ENCODE data around the gene CCDC85C. TPM values are rescaled to one million over a fixed set of nuclear protein-coding genes. Genes with fewer than 3 reads are reported as not detected.

CCDC85C gene
- total and polyA plus RNA-seq, 2 experiments from 2014 or later: 4.5 to 24.9 TPM

GRCh38 chr14:99560922-99561683 lies 42.9 kb downstream of the CCDC85C start:
- no peak for ATAC-seq

More at GRCh38 chr14:99560922-99561683, 42.9 kb downstream of the CCDC85C start:
- Mint-ChIP-seq H3K27me3 (ENCODE audit: insufficient read depth, low read depth, poor library complexity) (peaks cover 17% of the 10 kb centered on the region), H3K4me3 (no peak overlapping the region), H3K9me3 (peaks cover 5% of the 10 kb centered on the region; the same call in 1 of the 3 replicates), H3K4me1 (peaks cover 52% of the 10 kb centered on the region), H3K27ac (no peak overlapping the region), H3K36me3 (ENCODE audit: low read depth) (peaks cover 8% of the 10 kb centered on the region; the same call in 2 of the 3 replicates)
- Histone ChIP-seq H3K9me2 (ENCODE audit: insufficient read depth) (no peaks in the 10 kb centered on the region), H3K27ac (ENCODE audit: low read depth) (no peak overlapping the region), H2AFZ (no peak overlapping the region), H3F3A (replicated peaks; ENCODE audit: low read depth) (0 out of 2 replicates have a peak, but pooled peaks cover 5% of the 10 kb centered on the region), H3K36me3 (ENCODE audit: insufficient read depth) (no peaks in the 10 kb centered on the region), H3K4me2 (no peak overlapping the region), H3K4me1 (ENCODE audit: insufficient read depth) (peaks cover 11% of the 10 kb centered on the region), H3K4me3 (no peak overlapping the region), H4K20me1 (replicated peaks; ENCODE audit: insufficient read depth) (peaks cover 9% of the 10 kb centered on the region; the same call in 1 of the 2 replicates), H3K79me2 (replicated peaks; ENCODE audit: insufficient read depth) (peaks cover 59% of the 10 kb centered on the region), H3K27me3 (ENCODE audit: insufficient read depth) (no peaks in the 10 kb centered on the region)
- no peak for TF ChIP-seq EZH2phosphoT487 (IDR thresholded peaks at IDR 0.05; ENCODE audit: unreplicated experiment)
- TF ChIP-seq, protein P1, sequence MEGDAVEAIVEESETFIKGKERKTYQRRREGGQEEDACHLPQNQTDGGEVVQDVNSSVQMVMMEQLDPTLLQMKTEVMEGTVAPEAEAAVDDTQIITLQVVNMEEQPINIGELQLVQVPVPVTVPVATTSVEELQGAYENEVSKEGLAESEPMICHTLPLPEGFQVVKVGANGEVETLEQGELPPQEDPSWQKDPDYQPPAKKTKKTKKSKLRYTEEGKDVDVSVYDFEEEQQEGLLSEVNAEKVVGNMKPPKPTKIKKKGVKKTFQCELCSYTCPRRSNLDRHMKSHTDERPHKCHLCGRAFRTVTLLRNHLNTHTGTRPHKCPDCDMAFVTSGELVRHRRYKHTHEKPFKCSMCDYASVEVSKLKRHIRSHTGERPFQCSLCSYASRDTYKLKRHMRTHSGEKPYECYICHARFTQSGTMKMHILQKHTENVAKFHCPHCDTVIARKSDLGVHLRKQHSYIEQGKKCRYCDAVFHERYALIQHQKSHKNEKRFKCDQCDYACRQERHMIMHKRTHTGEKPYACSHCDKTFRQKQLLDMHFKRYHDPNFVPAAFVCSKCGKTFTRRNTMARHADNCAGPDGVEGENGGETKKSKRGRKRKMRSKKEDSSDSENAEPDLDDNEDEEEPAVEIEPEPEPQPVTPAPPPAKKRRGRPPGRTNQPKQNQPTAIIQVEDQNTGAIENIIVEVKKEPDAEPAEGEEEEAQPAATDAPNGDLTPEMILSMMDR (conservative IDR thresholded peaks at IDR 0.05; ENCODE audit: low read depth in 2 of 2): no peak
- TF ChIP-seq NANOG (IDR thresholded peaks at IDR 0.05; ENCODE audit: borderline replicate concordance): no peak
- no peak for TF ChIP-seq REST (IDR thresholded peaks at IDR 0.05; ENCODE audit: unreplicated experiment)
- no peak for TF ChIP-seq JUNB (IDR thresholded peaks at IDR 0.05; ENCODE audit: unreplicated experiment)
- no peak for TF ChIP-seq POLR2AphosphoS5 (IDR thresholded peaks at IDR 0.05; ENCODE audit: low read depth)
- TF ChIP-seq ZNF331 (CRISPR knock-in tag; IDR thresholded peaks at IDR 0.05; ENCODE audit: low read depth): no peak
- TF ChIP-seq CREB1 (CRISPR knock-in tag; IDR thresholded peaks at IDR 0.05; ENCODE audit: low read depth): no peak
- no peak for TF ChIP-seq ETS1 (IDR thresholded peaks at IDR 0.05)
- TF ChIP-seq ZNF114 (CRISPR knock-in tag; IDR thresholded peaks at IDR 0.05): no peak
- TF ChIP-seq EZH2 (IDR thresholded peaks at IDR 0.05; ENCODE audit: low read depth, unreplicated experiment): no peak
- TF ChIP-seq, protein P2, sequence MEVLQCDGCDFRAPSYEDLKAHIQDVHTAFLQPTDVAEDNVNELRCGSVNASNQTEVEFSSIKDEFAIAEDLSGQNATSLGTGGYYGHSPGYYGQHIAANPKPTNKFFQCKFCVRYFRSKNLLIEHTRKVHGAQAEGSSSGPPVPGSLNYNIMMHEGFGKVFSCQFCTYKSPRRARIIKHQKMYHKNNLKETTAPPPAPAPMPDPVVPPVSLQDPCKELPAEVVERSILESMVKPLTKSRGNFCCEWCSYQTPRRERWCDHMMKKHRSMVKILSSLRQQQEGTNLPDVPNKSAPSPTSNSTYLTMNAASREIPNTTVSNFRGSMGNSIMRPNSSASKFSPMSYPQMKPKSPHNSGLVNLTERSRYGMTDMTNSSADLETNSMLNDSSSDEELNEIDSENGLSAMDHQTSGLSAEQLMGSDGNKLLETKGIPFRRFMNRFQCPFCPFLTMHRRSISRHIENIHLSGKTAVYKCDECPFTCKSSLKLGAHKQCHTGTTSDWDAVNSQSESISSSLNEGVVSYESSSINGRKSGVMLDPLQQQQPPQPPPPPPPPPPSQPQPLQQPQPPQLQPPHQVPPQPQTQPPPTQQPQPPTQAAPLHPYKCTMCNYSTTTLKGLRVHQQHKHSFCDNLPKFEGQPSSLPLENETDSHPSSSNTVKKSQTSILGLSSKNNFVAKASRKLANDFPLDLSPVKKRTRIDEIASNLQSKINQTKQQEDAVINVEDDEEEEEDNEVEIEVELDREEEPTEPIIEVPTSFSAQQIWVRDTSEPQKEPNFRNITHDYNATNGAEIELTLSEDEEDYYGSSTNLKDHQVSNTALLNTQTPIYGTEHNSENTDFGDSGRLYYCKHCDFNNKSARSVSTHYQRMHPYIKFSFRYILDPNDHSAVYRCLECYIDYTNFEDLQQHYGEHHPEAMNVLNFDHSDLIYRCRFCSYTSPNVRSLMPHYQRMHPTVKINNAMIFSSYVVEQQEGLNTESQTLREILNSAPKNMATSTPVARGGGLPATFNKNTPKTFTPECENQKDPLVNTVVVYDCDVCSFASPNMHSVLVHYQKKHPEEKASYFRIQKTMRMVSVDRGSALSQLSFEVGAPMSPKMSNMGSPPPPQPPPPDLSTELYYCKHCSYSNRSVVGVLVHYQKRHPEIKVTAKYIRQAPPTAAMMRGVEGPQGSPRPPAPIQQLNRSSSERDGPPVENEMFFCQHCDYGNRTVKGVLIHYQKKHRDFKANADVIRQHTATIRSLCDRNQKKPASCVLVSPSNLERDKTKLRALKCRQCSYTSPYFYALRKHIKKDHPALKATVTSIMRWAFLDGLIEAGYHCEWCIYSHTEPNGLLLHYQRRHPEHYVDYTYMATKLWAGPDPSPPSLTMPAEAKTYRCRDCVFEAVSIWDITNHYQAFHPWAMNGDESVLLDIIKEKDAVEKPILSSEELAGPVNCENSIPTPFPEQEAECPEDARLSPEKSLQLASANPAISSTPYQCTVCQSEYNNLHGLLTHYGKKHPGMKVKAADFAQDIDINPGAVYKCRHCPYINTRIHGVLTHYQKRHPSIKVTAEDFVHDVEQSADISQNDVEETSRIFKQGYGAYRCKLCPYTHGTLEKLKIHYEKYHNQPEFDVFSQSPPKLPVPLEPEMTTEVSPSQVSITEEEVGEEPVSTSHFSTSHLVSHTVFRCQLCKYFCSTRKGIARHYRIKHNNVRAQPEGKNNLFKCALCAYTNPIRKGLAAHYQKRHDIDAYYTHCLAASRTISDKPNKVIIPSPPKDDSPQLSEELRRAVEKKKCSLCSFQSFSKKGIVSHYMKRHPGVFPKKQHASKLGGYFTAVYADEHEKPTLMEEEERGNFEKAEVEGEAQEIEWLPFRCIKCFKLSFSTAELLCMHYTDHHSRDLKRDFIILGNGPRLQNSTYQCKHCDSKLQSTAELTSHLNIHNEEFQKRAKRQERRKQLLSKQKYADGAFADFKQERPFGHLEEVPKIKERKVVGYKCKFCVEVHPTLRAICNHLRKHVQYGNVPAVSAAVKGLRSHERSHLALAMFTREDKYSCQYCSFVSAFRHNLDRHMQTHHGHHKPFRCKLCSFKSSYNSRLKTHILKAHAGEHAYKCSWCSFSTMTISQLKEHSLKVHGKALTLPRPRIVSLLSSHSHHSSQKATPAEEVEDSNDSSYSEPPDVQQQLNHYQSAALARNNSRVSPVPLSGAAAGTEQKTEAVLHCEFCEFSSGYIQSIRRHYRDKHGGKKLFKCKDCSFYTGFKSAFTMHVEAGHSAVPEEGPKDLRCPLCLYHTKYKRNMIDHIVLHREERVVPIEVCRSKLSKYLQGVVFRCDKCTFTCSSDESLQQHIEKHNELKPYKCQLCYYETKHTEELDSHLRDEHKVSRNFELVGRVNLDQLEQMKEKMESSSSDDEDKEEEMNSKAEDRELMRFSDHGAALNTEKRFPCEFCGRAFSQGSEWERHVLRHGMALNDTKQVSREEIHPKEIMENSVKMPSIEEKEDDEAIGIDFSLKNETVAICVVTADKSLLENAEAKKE (CRISPR knock-in tag; IDR thresholded peaks at IDR 0.05): no peak
- no peak for TF ChIP-seq STAT1 (IDR thresholded peaks at IDR 0.05; ENCODE audit: unreplicated experiment)
- no peak for DNase-seq (ENCODE audit: low spot score)
